GM20431 (cell line): ENCODE data around the gene NDUFB10.

Source experiments
- in situ Hi-C: fragments of 300-500 bp; cut with MseI, MboI; formaldehyde crosslinking; loops from one replicate; pipeline ENCODE4 v1.15.0; 2020; ENCODE audit warnings: low sequenced_read_pairs; ENCODE audit not compliant: unreplicated experiment

NDUFB10 gene

GRCh38 chr16:1923299-1924034 lies 35.9 kb upstream of the NDUFB10 start:
- in situ Hi-C loops, result no loop called here

GRCh38 chr16:1924095-1924494 lies 35.2 kb upstream of the NDUFB10 start:
- in situ Hi-C loops, result no loop called here

GRCh38 chr16:1926271-1926670 lies 33.1 kb upstream of the NDUFB10 start:
- in situ Hi-C loops, result no loop called here

GRCh38 chr16:1929105-1929504 lies 30.2 kb upstream of the NDUFB10 start:
- in situ Hi-C loops, result no loop called here

- in situ Hi-C loops, result loop anchor here (10.0 kb wide), 1 partner anchor 65 kb away; no protein-coding TSS in a partner anchor
Measured at GRCh38 chr16:1929578-1930337, 29.6 kb upstream of the NDUFB10 start.

GRCh38 chr16:1930338-1930720 lies 29.0 kb upstream of the NDUFB10 start:
- in situ Hi-C loops, result loop anchor here (10.0 kb wide), 1 partner anchor 66 kb away; no protein-coding TSS in a partner anchor

GRCh38 chr16:1932050-1933028 lies 27.0 kb upstream of the NDUFB10 start:
- in situ Hi-C loops, result loop anchor here (10.0 kb wide), 1 partner anchor 68 kb away; no protein-coding TSS in a partner anchor

- in situ Hi-C loops, result loop anchor here (10.0 kb wide), 1 partner anchor 68 kb away; no protein-coding TSS in a partner anchor
Measured at GRCh38 chr16:1933097-1933661, 26.2 kb upstream of the NDUFB10 start.

- in situ Hi-C loops, result loop anchor here (10.0 kb wide), 1 partner anchor 72 kb away; no protein-coding TSS in a partner anchor
Measured at GRCh38 chr16:1936945-1937479, 22.3 kb upstream of the NDUFB10 start.

- in situ Hi-C loops, result loop anchor here (10.0 kb wide), 1 partner anchor 74 kb away; no protein-coding TSS in a partner anchor
Measured at GRCh38 chr16:1938316-1938715, 21.0 kb upstream of the NDUFB10 start.

- in situ Hi-C loops, result loop anchor here (10.0 kb wide), 1 partner anchor 74 kb away; no protein-coding TSS in a partner anchor
Measured at GRCh38 chr16:1938910-1939309, 20.4 kb upstream of the NDUFB10 start.

- in situ Hi-C loops, result loop anchor here (10.0 kb wide), 1 partner anchor 75 kb away; no protein-coding TSS in a partner anchor
Measured at GRCh38 chr16:1939833-1940232, 19.5 kb upstream of the NDUFB10 start.

- in situ Hi-C loops, result no loop called here
Measured at GRCh38 chr16:1940273-1941161, 18.8 kb upstream of the NDUFB10 start.

GRCh38 chr16:1941162-1942046 lies 17.9 kb upstream of the NDUFB10 start:
- in situ Hi-C loops, result no loop called here

- in situ Hi-C loops, result no loop called here
Measured at GRCh38 chr16:1942047-1942809, 17.1 kb upstream of the NDUFB10 start.
